HG03439 (cell line): ENCODE results near the gene SLC8A1.

Experiments
- ATAC-seq: cut with Tn5 transposase; IDR thresholded peaks from one replicate; pipeline ENCODE4 v1.9.1; 2021; ENCODE audit warnings: mild to moderate bottlenecking, moderate library complexity; ENCODE audit not compliant: unreplicated experiment

Gene SLC8A1

DNA sequence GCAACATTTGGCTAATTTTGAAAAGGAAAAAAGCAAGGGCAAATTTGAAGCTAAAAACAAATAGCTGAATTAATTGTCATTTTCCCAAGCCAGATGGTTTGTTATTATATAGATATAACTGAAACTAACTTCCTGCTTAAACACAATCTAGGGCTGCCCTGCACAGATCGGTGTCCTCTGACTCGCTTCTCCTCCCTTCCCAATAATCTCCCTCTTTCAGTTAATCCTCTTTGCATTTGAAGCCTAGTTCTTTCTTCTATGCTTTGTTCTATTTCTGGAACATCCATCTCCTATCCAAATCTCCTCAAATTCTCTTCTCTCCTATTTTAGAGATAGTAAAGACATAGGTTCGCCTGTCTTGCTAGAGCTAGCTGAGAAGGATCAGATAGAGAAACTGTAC lies 328.1 kb downstream of the SLC8A1 start:
- no peak for ATAC-seq

DNA sequence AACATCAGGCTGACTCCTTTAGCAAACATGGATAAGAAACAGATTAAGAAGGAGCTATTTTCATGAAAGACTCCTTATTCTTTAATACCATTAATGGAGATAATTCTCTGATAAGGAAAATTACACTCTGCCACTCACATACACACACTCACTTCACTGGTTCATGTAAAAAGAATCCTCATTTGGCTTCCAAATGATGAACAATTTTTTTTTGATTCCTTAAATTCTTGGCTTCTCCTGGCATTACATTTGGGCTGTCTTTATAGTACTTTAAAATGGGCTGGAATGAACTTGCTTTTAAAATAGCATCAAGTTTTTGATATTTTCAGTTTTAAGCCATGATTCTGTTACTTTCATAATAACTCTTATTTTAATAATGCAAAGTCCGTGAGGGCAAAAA lies 328.6 kb downstream of the SLC8A1 start:
- no peak for ATAC-seq

- no peak for ATAC-seq
Measured at GRCh38 chr2:40120957-40121356, 330.9 kb downstream of the SLC8A1 start.

DNA sequence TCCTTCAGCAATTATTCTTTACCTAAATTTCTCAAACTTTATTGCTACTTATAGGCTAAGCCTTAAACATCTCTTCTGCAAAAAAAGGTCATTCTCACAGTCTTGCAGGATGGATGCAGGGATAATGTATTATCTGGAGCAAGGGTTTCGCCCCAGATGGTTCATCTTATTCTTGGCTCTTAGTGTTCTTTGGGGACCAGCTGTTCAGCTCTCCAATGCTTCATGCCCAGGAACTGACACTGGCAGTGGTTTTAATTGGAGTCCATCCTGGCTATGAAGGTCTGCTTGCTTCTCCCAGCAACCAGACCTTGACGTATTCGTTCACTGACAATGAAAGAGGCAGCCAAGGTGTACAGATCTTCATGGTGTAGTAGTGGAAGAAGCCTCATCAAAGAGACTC lies 331.9 kb downstream of the SLC8A1 start:
- ATAC-seq: no peak

GRCh38 chr2:40118622-40119021 lies 333.3 kb downstream of the SLC8A1 start:
- ATAC-seq: no peak

DNA sequence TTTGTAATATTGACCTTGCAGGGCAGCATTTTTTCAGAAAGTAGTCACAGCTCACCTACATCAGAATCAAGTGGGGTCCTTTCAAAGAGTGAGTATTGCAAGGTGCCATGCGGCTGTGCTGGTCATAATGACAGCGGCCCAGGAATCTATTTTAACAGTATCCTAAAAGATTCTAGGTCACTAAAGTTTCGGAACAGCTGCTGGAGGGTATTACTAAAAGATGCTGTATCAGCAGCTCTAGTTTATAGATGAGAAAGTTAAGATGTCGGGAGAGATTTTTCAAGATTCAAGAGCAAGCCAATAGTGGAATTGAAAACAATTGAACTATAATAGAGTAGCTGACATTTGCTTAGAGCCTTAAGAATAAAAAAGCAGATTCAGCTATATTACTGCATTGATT lies 336.0 kb downstream of the SLC8A1 start:
- no peak for ATAC-seq

DNA sequence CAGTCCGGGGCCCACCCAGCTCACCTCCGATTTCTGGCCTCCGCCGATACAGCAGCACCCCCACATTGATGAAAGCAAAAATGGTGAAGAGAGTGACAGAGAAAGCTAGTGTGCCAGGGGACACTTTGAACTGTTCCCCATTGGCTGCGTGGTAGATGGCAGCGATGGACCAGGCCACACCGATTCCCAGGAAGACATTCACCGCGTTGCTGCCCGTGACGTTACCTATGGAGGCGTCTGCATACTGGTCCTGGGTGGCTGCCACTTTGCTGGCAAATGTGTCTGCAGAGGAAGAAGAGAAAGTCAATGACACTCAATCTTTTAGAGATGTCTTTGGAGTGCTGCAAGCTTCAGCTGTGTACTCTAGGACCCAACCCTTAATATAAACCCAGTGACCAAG lies 336.5 kb downstream of the SLC8A1 start:
- ATAC-seq: no peak

DNA sequence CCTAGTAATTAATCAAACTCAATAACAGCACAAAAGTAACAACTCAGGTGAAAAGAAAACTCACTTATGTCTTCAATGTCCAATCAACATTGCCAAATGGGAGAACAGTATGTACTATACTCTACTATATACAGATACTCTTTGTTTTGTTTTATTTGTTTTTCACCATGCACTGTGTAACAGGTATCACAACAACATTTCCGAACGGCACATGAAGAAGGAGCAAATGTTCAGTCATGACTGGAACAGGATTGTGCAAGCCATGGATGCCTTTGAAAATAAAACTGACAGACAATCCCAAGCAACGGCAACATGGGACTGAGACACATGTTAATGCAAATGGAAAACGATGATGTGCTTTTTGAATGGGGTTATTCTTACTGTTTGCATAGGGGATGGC lies 337.9 kb downstream of the SLC8A1 start:
- ATAC-seq: no peak

- no peak for ATAC-seq
Measured at GRCh38 chr2:40113272-40113968, 338.5 kb downstream of the SLC8A1 start.

- ATAC-seq: no peak
Measured at GRCh38 chr2:40109381-40109780, 342.5 kb downstream of the SLC8A1 start.

DNA sequence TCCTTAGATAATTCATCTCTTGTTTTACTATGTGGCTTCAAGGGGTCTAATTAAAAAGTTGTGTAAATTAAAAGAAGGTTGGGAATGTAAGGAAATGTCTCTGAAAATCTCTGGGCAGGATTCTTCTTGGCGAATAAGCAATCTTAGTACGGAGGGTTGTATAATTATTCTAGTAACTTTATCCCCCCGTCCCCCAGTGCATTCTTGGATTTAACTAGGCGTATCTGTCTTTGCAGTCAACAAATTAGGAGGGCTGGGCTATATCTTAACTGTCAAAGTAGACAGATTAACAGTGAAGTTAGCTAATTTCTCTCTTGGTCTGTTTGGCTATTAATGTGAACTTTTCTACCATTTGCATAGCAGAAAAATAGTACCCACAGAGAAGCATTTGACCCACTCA lies 343.0 kb downstream of the SLC8A1 start:
- no peak for ATAC-seq

DNA sequence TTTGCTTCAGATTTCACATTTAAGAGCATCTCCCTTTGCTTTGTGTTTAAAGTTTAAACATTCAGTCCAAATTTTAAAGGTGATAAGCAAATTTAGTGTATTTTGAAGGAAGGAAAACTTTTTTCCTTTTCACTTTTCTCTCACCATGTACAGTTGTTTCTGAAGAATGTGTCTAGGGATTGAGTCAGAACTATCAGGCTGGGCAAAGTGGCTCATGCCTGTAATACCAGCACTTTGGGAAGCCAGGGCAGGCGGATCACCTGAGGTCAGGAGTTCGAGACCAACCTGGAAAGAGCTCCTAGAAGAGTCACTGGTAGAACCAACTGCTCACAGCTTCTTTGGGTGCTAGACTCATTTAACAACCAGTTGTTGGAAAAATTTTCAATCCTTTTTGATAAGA lies 345.8 kb downstream of the SLC8A1 start:
- no peak for ATAC-seq

GRCh38 chr2:40105593-40105992 lies 346.3 kb downstream of the SLC8A1 start:
- no peak for ATAC-seq

- ATAC-seq: no peak
Measured at GRCh38 chr2:40103590-40103989, 348.3 kb downstream of the SLC8A1 start.

DNA sequence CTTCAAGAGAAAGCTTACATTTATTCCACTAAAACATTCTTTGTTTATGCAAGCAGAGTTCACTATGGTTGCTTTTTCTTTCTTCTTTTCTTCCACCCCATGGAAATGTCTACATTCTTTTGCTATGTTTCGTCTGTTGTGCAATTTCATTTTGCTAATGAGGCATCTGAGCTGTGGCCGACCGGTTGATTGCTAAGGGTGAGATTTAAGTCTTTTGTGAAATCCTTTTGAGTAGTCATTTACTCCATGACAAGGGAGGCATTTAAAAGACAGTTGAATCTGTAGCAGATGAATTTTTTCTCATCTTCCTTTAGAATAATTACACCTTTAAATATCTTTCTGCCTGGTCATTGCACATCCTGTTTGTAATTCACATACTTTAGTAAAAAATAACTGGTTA lies 348.7 kb downstream of the SLC8A1 start:
- no peak for ATAC-seq

DNA sequence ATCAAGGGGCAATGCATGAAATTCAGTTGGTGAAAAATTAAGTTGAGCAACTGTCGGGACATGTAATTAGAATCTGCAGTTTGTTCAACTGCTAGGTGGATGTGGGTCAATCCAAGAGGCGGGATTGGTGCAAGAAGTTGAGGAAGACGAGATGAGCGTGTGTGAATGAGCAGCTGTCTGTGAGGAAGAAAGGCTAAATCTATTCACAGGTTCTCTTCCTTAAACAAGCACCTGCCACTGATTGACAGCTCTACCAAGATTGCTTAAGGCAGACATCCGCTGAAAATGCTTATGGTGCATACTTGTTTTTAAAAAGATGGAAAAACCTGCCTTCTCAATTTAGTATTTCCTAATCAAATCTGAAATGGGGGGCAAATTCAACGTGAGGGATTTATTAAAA lies 349.4 kb downstream of the SLC8A1 start:
- no peak for ATAC-seq

DNA sequence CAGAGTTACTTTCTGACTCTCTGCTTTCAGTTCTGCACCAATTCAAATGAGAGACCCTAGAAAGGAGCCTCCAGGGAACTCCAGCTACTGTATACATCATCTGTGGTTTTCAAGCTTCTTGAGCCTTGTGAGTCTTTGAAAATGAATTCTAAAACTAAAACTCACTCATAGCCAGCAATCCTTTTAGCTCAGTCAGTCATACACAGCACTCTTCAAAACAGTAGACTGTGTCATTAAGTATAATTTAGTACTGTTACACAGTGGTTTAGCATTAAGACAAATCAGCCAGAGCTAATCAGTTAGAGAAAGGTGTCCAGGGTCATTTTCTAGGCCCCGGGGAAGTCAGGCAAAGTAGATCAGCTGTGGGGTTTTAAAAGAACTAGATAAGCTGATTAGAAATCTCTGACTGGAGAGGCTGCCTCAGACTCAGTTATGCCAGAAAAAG lies 350.7 kb downstream of the SLC8A1 start:
- no peak for ATAC-seq

DNA sequence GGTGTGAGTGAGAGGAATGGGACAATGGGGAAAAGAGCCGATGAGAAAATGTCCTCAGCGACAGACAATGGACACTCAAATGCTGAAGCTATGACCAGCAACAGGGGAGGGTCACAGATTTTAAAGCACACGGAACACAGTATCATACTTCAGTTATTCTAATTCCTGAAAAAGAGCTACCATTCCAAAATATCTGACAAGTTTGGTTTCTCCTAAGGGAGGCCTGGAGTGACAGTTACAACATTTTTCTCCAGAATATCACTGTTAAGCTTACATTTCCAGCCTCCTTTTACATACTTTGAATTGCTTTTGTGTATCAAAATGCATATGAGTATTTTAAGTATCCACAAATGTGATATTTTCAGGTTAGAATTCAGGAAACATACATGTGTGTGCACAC lies 351.2 kb downstream of the SLC8A1 start:
- no peak for ATAC-seq

- ATAC-seq: no peak
Measured at GRCh38 chr2:40098786-40099470, 353.0 kb downstream of the SLC8A1 start.

DNA sequence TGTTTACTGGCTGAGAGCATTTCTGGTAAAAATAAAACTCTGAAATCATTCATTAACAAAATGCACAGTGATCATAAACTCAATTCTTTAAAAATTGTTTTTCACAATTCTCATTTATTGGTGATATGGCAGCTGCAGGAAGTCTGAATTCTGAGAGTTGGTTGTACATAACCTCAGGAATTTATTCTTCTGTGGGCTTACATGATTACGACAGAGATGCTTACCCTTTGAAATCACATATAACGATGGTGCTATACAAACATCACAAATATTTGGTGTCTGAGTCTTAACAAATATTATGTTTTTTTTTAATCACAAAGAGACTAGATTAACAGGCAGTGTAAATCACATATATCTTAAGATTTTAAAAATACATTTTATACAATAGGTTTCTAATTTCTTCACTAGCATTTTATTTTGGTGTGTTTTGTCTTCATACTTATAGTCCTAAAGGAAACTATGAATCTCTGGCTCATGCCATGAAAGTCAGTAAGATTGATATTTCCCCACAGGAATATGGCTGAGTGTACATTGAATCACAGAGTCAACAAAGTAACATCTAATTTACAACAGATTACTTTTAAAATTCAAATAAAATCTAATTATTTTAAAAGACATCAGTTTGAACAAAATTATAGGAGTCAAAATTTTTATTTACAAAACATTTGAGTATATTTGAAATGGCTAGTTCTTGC lies 354.1 kb downstream of the SLC8A1 start:
- no peak for ATAC-seq

DNA sequence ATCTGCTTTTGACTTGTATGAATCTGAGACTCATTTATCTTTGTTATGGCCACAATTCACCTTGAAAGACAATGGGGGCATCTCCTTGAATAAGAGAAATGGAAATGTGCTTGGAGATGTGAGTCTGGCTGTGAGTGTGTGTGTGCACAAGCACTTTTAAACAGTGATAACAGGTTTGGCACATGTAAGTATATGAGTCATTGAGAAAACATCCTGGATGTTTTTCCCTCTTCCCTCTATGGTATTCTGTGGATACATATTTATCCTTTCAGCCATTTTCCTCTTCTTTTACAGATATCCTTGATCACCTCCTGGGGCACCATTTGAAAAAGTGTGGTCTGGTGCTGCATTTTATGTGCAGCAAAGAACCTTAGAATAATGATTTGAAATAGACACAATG lies 355.5 kb downstream of the SLC8A1 start:
- ATAC-seq: no peak

DNA sequence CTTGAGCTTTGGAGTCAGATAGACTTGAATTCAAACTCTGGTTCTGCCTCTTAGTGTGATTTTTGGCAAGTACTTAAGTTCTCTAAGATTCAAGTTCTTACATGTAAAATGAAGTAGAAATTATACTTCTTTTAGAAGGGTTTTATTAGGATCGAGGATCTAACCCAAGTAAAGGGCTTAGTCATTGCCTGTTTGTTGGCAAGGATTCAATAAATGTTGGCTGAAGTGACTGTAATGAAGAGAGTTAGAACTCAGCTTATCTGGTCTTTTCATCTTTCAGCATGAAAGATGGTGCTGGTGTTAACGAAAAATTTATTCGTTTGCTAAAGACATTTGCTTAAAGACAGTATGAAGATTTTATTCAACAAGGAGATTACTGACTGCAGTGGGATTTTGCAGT lies 356.9 kb downstream of the SLC8A1 start:
- no peak for ATAC-seq
